SK-N-MC (cell line): Measurements from ENCODE around the gene F3.

ENCODE experiments used
- FOXP2 ChIP-seq: optimal IDR thresholded peaks from 2 replicates; pipeline ENCODE3; 2011; ENCODE audit warnings: mild to moderate bottlenecking, moderate library complexity; ENCODE audit not compliant: insufficient read depth; ENCODE audit errors: extremely low read length, control extremely low read depth
- POLR2AphosphoS5 ChIP-seq: IDR thresholded peaks from 2 replicates; pipeline ENCODE4 v1.6.1; 2012; ENCODE audit warnings: mild to moderate bottlenecking, low read depth, low read length, borderline replicate concordance

- TF ChIP-seq POLR2AphosphoS5 (no peak), FOXP2 (no peak)
Observed at GRCh38 chr1:94555091-94555490, 13.5 kb upstream of the F3 start.
